HG02885 (cell line): ENCODE data around the gene OPCML.

Source experiments
- ATAC-seq: cut with Tn5 transposase; IDR thresholded peaks from one replicate; pipeline ENCODE4 v1.9.1; 2021; ENCODE audit warnings: mild to moderate bottlenecking; ENCODE audit not compliant: unreplicated experiment, poor library complexity

OPCML gene

DNA sequence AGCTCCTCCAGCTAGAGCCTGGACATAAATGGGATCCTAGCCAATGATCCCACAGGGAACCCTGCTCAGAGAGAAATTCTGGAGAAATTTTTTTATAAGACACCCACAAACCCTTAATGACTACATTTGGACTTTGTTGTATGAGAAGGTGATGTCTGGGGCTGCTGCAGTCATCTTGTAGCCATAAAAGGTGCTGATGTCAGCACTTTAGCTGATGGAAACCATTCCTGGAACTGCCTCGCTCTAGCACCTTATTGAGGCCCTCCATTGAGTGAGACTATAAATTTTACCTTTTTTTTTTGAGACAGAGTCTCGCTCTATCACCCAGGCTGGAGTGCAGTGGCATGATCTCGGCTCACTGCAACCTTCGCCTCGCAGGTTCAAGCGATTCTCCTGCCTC, 610.7 kb downstream of the OPCML start:
- ATAC-seq, result no peak

DNA sequence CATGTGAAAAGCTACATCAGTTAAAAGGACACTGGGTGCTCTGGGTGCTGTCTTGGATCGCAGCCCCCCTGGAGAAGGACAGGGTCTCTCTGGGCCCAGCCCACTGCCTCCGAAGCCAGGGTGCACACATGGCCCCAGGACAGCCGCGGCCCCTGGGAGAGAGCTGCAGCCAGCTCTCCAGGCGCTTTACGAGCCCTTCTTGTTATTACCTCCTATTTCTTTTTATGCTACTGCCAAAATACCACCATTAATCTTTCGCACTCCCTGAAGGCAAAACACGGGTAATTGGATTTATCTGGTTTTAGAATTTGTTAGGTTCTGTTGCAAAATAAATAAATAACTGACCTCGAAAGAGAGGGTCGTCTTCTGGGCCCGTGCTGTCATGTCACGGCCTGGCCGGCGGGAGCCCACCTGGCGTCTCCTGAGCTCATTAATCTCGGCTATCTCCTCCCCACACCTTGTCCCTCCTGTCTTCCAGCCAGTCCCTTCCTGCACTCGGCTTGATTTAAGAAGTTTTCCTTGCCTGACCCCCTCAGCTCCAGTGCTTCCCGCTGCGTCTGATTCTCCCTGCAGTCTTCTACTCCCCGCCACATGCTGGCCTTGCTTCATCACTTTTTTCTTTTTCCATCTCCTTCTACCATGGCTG, 611.7 kb downstream of the OPCML start:
- no peak for ATAC-seq

GRCh38 chr11:132914600-132914999, 617.7 kb downstream of the OPCML start:
- ATAC-seq, result no peak

DNA sequence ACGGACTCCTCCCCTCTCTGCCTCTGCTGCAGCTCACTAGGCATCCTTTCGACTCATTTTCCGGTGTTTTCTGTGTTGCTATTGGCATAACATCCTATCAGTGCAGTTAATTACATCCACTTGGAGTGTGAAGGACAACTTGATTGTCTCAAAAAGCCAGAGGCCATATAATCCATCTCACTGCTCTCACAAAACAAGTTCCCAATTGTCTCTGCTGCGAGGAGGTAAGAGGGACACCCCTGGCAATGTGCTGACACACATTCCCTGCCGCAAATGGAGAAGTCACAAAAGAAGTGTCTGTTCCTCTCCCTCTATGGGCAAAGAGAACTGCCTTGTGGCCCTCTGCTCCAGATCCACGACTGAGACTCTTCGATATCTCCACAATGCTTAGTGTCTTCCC, 618.4 kb downstream of the OPCML start:
- ATAC-seq, result no peak

DNA sequence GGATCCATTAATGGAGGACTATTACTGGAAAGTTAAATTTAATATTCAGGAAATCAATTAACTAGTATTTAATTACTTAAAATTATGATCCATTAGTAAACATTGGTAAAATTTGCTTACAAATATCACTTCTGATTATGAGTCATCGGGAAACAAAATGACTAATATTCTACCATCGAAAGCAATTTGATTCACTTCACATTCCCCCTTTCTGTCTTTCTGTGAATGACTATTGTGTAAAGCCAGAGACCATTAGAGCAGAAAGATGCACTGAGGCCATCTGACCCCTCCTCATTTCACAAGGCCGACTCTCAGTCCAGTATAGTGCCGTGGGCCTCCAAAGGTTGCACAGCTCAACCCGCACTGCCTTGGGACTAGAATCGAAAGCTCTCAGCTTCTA, 619.0 kb downstream of the OPCML start:
- no peak for ATAC-seq

GRCh38 chr11:132911186-132911585, 621.1 kb downstream of the OPCML start:
- ATAC-seq, result no peak

DNA sequence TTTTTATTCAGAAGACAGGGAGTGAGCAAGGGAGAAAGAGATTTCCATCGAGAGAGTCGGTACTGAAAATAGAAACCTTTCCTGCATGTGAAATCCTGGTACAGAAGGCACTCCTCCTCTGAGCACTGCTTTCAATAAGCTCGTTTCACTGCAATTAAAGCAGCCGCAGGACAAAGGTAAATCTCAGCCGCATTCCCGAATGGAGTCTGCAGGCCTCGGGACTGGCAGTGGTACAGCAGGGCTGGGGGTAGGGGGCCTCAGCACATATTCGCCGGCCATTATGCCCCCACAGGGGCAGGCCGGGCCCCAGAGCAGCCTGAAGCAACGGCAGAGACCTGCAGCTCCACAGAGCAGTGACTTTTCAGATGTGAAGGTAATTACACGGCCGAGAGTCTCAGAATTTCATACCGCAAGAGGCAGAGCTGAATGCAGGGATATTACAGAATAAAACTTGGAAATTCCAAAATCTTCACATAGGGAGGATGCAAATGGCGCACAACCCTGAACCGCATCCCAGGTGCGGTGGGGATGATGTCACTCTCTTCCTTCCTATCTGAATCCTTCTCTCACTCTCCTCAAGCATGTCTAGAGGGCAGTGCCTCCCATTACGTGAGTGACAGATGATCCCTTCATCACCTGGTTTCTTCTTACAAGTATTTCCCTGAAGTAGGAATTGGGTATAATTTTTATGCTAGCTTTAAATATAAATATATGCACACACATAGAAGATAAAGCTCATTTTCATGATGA, 622.1 kb downstream of the OPCML start:
- no peak for ATAC-seq

DNA sequence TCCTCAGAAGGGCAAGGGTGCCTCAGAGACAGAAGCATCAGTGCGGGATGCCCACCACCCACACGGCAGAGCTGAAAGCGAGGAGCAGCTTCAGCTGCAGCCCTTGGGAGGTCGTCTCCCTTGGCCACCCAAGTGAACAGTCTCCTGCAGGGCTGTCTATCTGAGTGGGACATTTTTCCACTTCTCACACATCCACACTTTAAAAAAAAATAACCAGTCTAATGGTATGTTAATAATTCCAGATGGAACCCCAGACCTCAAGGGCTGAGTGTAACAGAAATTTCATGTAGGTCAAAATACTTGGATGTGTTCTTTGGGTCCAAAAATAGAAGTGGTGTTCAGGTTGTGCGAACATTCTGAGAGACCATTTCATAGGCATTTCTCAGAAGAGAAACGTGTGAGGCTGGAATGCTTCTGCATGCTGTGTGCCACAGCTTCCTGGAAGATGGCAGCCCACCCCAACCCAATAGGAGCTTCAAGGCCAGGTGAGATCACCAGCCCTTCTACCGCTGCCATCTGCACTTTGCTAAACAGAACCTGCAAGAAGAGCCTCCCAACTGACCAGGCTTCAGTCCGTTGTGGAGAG, 623.2 kb downstream of the OPCML start:
- ATAC-seq, result no peak

GRCh38 chr11:132908414-132908810, 623.9 kb downstream of the OPCML start:
- no peak for ATAC-seq

GRCh38 chr11:132907651-132908413, 624.5 kb downstream of the OPCML start:
- ATAC-seq, result no peak

GRCh38 chr11:132904607-132905006, 627.7 kb downstream of the OPCML start:
- ATAC-seq, result no peak

DNA sequence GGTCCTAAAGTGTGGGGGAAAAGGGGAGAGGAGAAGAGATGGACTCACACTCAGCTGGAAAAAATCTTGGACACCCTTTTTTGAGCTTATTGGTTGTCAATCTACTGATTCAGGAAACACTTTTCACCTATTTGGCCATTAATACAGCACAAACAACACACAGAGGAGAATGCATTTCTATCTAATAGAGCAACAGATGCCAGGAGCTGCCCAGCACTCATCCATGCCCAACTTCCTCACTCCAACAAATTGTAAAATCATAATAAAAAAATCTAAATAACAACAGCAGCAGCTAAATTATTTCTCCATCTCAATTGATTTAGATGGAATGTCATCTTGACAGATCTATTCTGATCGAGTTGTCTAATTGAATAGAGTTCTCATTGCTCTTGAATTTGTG, 628.2 kb downstream of the OPCML start:
- no peak for ATAC-seq

DNA sequence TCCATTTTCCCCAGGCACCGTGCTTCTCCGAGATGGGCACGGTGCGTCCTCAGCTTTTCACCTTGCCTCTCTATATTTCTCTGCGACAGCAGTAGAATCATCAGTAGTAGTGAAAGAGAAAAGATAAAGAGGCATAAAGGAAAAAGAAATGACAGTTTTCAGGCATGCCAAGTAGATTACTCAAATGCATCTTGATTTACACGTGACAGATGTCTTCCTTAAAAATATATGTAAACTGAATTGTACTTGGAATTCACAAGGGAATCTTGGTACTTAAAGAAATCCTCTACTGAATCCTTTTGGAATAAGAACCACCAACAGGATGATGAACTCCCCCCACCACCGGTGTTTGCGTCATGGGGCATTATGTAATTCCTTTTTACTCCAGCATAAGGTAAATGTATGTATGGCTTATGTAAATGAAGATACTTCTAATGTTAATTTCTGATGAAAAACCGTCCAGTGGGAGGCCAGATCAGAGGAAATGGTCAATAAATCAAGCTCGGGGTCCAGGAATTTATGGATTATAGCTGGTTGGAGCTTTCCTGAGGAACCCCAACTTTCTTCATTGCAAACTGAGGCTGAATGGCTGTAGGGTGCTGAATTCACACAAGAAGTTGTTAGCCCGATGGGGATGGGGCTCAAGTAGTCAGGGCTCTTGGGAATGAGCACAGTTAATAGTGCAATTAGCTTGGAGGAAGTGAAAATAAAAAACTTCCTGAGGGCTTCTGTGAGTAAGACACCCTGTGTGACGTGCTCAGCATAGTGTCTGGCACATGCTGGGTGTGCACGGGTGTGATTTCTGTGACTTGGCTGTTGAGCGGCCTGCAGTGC, 630.4 kb downstream of the OPCML start:
- no peak for ATAC-seq

GRCh38 chr11:132898676-132899075, 633.6 kb downstream of the OPCML start:
- ATAC-seq, result no peak

- no peak for ATAC-seq
Measured at GRCh38 chr11:132898021-132898420, 634.3 kb downstream of the OPCML start.

DNA sequence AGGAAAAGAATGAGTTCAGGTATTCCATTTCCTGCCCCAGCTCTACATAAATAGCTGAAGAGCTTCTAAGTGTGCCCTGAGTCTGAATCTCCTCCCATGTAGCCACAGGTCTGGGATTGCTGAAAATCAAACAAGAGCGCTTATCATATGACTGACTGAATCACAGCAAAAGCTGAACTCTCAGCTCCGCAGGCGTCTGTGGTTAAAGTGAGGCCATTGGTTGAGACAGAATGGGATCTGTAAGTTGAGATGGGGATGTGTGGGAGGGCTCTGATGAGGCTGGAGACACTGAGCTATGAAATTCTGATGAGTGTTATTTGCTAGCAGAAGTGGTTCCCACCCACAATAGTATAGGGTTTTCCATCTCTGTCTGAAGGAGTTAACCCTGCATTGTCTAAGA, 637.0 kb downstream of the OPCML start:
- ATAC-seq, result no peak

DNA sequence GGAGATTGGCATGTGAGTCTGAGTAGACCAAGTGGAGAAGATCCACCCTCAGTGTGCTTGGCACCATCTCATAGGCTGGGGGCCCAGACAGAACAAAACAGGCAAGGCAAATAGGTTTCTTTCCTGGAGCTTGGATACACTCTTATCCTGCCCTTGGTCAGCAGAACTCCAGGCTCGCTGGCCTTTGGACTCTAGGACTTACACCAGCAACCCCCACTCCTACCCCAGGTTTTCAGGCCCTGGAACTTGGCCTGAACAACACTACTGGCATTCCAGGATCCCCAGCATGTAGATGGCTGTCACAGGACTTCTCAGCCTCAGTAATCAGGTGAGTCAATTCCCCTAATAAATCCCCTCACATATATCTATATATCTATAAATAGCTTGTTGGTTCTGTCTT, 637.7 kb downstream of the OPCML start:
- no peak for ATAC-seq

DNA sequence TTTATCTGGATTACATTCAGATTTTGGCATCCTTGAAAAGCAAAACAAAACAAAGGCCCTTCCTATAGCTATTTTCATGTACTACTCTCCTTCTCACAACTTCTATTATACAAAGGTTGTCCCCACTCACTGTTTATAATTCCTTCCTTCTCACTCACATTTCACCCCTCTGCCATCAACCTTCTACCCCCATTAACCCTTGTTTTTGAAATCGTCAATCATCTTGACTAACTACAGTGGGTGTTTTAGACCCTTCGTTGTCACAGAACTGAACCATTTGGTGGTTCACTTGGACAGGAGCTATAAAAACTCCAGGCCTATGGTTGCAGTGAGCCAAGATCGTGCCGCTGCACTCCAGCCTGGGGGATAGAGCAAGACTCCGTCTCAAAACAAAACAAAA, 639.4 kb downstream of the OPCML start:
- ATAC-seq, result no peak

DNA sequence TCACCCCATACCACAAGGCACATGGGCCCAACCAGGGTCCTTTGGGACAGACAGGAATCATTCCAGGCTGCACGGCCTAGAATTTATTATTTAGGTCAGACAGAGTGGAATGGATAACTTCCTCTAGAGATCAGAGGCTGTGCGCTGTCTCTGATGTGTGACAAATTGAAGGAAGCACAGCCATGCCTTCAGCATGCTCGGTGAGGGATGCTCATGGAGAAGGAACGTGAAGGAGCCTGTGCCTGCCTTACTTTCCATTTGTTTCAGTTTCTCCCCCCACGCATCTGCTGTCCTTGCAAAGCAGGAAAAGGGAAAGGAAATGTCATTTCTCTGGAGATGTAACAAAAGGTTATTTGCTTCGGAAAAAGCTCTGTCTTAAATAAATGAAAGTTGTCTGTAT, 644.1 kb downstream of the OPCML start:
- ATAC-seq, result no peak

DNA sequence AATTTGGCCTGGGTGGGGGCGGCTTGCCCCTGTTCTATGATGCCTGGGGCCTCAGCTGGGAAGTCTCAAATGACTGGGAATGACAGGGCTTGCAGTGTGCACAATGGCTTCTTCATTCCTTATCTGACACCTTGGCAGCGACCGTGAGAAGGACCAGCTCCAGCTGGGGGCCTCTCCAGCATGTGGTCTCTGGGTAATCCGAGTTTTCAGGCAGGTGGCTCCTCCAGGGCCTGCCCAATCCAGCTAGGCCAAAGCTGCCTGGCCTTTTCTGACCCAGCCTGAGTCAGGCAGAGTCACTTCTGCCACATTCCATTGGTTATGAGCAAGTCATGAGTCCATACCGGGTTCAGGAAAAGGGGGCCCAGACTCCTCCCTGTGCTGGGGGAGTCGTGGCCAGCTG, 646.0 kb downstream of the OPCML start:
- no peak for ATAC-seq
